ENCODE measurements around the gene SH2D5.
"Not testable (repeated sequence)": the region's sequence is repeated elsewhere in the genome, so short reads cannot be mapped to it uniquely, and the experiment has no call there.

Gene SH2D5

DNA sequence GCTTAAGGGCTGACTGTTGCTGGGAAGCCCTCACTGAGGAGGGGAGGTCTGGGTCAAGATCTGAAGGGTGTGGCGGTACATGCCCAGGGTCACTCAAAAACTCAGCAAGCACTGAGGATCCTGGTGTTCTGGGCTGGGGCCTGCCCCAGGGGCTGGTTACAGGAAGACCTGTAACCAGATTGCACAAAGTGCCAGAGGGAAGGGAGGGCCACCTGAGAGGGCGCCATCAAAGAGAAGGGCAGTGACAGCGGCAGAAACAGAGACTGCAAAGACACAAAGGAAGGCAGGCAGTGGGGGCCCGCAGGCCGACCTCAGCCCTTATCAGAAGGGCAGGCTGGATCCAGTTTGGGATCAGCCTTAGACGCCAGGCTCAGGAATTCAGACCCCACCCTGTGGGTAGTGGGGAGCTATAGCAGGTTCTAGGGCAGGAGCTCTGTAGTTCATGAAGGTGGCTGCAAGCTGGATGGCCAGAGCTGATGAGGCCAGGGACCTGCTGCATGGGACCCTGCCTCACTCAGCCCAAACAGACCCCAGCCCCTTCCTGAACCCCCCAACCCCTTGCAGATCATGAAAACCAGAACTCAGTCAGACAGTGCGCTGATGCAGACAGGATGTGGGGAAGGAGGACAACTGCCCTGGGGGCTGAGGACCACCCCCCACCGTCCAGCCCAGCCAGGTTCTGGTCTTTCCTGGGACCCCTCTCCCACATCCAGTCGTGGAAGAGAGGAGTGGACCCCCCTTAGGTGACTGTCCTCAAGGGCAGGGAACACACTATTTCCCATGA is 3.9 kb downstream of the SH2D5 start:
- in situ Hi-C loops (cut with MboI; ENCODE audit: low sequenced_read_pairs), result no loop called here

DNA sequence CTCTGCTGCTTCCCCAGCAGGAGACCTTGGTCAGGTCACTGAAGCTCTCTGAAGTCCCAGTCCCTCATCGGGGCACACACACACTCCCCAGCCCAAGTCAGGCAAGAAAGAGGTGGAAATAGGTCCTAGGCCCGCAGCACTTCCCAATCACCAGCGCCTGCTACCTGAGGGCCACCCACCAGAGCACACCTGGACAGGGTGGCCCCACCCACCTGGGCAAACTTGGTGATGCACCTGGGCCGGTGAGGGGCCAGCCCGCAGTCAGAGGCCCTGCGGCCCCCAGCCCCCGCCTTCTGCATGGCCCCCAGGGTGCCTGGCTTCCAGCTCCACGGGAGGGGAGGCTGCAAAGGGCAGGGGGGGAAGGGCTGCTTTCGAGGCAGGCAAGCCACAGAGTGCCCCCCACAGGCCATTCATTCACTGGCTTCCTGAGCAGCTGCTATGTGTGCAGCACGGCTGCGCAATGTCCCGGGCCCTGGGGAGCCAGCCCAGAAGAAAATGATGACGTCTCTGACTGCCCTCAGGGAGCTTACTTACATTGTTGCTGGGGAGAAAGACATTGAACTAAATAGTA is 4.7 kb downstream of the SH2D5 start:
- in situ Hi-C loops (cut with MboI; ENCODE audit: low sequenced_read_pairs), result no loop called here

DNA sequence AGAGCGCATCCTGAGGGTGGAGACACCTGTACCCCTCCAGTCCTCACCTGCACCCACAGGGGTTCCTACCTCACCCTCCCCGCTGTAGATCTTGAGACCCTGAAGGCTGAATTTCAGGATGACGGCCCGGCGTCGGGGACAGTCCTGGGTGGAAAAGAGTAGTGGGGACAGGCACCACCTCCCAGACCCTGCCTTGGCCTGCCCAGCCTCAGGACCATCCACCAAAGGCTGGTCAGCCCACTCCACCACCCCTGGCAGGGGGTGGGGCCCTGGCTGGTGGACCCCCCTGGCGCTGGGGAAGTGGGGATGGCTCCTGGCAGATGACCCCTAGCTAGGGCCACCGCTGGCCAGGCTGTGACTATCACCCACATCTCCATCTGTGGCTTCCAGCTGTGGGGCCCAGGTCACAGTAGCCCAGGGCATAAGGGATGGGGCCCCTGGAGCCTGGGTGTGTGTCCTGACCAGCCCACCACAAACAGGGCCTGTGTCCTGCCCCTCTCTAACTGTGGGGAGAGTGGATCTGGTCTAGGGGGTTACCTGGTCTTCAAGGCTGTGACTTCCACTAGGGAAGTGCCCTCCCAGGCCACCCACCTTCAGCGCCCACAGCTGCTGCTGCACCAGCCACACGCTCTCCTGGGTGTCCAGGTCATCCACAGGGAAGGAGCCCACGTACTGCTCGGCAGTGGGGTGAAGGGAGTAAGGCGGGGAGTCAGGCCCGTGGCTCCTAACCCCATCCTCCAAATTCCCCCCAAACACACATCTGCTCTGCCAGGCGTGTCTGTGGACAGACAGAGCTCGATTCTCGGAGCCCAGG is 5.4 kb downstream of the SH2D5 start:
- in situ Hi-C loops (cut with MboI; ENCODE audit: low sequenced_read_pairs), result no loop called here

DNA sequence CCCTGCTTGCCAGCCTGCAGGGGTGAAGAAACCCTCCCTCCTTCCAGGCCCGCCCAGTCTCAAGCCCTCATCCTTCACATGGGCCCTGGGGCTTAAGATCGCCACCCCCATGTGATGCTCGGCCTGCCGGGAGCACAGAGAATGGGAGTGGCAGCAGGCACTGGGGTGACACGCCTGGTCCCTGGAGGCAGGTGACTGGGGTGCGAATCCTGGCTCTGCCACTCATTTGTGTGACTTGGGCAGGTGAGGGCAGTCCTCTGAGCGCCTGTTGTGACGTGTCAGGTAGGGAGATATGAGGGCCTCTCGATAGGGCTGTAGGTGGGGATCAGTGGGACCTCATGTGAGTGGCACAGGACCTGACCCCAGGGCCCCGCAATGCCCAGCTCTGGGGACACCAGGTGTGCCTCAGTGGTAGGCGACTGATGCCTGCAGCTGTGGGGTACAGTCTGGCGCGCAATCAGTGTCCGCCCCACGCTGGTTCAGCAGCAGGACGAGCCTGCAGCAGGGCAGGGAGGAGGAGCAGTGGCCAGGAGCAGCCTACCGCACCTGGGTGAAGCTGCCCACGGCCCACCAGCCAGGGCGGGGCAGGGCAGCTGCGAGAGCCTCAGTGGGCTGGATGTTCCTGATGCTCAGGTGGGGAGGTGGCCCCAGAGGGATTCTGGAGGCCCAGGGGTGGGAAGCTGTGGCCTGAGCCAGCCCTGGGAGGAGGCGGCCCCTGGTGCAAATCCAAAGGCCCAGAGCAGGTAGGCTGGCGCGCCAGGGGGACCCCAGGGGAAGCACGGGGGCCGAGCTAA is 6.2 kb downstream of the SH2D5 start:
- in situ Hi-C loops (cut with MboI; ENCODE audit: low sequenced_read_pairs), result no loop called here

DNA sequence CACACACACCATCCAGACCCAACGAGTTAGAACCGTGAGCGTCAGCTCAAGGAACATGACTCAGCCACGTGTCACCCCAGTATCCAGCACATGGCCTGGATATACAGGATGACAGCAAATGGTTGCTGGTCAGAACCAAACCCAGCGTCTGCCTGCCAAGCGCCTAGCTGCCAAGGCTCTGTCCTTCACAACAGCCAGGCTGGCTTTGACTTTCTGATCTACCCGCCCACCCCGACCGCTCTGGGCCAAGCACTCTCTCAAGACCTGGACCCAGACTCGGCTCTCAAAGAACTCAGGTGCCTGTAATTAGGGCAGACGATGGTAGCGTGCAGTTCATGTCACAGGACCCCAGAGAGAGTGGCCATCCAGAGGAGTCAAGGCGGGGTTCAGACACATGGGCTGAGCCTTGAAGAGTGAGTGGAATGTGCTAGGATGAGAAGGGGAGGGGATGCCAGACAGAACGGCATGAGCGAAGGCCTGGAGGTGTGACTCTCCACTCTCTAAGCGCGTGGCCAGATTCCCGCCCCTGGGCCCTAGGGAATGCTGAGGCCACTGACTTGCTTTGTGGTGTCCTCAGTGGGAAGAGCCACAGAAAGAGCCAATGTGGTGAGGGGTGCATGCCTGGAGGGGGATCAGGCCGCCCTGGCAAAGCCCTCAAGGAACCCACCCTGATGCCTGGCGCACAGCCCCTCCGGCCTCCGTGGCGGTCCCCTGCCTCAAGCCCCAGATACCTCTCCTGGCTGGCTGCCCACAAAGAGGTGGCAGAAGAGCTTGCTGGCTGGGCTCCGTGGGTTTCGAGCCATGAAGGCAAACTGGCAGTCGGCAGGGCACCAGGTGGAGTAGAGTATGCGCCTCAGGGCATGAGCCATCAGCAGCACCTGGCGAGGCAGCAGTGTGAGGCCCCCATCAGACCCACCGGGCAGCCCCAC is 7.0 kb downstream of the SH2D5 start:
- in situ Hi-C loops (cut with MboI; ENCODE audit: low sequenced_read_pairs), result no loop called here

DNA sequence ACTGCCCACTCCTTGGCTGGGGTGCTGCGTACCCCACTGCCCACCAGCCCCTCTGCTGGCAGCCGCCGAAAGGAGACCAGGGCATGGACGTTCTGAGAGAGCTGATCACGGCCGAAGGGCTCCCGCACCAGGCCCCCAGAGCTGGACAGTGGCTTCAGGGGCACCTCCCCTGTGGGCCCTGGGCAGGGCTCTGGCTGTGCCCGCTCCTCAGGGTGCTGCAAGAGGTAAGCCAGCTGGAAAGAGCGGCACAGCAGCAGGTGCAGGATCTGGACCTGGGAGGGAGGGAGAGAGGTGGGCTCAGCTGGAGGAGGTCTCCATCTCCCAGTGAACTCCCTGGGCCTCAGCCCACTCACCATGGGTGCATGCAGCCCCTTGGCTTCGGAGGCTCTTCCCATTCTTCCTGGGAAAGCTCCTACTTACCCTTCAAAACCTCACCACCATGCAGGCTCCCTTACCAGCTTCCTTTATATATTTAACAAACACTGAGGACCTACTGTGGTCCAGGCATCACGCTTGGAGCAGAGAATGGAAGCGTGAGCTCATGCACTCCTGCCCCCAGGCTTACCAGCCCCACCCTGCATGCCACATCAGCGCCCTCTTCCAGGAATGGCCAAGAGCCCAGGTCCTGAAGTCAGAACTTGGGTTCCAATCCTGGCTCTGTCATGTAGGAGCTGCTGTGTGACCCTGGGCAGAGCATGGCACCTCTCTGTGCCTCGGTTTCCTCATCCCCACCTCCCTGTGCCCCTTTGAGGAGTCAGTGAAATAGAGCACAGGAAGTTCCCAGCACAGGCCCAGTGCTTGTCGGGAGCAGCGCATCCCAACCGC is 7.9 kb downstream of the SH2D5 start:
- in situ Hi-C loops (cut with MboI; ENCODE audit: low sequenced_read_pairs), result no loop called here

DNA sequence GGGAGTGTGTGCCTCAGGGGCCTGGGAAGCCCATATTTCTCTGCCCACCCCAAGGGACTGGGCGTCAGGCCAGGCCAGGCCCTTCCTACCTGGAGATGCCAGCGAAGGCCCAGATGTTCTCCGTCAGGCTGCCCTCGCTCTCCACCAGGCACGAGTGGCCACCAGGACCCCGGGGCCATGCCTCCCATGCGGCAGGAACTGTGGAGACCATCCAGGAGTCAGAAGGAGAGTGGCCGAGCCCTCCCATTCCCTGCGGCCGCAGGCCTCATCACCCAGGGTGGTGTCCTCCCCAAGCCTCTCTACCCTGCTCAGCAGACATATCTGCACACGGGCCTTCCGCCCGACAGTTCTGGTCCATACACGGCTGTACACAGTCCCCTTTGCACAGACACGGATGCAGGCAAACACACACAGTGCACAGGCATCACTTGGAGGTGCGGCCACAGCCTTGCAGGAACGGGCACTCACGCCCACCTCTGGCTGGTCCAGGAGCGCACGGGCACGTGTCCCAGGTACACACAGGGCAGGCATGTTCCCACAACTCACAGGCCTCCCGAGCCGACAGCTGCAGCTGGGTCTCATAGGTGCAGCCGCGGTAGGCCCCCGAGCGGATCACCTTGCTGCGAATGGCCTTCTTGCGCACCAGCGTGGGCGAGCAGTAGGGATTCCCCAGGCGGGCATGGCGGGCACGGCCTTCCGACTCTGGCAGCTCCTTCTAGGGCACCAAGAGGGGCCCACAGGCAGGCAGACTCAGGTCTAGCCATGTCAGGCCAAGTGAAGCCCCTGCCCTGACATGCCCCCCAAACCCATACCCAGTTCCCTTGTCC is 8.8 kb downstream of the SH2D5 start:
- in situ Hi-C loops (cut with MboI; ENCODE audit: low sequenced_read_pairs), result no loop called here

DNA sequence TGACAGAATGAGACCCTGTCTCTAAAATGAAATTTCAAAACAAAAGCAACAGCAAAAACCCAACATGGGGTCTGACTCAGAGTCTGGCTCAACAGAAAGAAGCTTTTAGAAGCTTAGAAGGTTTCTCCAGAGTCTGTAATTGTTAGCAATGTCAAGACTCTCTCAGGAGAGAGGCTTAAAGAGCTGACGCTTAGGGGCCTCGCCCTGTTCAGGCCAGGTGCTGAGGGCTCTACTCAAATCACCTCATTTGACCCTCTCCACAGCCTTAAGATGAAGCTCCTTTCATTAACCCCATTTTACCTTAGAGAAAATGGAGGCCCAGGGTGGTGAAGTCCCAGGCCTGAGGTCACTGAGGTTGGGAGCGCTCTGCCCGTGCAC is 9.4 kb downstream of the SH2D5 start:
- in situ Hi-C loops (cut with MboI; ENCODE audit: low sequenced_read_pairs), result no loop called here

DNA sequence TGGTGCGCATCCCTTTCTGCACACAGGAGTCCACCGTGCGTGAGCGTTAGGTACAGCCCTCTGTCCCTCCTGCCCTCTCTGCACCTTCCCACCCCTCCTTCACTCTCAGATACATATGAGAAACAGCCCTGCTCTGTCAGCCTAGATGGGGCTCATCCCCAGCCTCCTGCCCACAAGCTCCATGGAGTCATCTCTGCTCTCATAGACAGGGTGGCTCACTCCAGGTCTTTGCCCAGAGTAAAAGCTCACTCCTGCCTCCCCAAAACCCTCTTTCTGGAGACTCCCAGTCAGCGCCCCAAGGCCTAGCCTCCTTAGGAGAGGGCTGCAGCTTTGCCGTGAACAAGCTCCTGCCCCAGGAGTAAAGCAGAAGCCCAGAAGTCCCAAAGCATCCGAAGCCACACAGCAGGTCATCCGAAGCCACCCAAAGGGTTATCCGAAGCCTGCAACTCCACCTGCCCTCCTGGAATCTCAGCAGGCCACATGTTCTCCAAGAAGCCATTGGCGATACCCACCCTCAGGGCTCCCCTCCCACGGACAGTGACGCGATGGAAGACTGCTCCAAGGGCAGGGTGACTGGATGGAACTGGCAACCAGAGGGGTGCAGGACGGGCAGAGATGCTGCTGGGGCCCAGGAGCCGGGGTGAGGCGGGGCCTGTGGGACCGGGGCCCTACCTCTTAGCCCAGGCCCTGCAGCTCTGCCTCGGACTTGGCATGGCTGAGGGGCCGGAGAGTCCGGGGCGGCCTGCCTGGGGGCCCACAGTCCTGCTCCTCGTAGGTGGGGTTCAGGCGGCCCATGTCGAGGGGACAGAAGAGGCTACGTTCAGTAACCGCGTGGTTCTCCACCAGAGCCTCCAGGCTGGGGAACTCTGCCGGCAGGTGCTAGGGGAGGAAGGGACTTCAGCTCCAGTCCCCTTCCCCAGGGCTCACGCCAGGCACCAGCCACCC is 11.1 kb downstream of the SH2D5 start:
- in situ Hi-C loops (cut with MboI; ENCODE audit: low sequenced_read_pairs), result no loop called here

DNA sequence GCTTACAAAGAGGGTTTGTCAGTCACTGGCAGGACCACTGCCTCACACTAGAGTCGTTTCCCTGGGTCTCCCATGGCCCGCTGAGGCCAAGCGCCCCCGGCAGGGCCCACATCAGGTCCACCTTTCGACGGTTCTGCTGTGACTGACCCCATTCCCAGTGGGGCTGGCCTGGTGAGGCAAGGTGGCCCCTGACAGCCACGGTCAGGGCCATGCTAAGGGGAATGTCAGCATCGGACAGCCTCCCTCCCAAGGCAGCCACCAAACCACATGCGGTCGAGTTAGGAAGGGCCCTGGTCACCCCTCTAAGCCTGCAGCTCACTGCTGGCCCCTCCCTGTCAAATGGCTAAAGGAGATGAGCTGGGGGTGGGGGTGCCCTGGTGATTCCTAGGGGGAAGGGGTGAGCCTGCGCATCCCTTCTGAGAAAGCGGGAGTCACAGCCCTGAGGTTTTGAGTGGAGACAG is 11.8 kb downstream of the SH2D5 start:
- in situ Hi-C loops (cut with MboI; ENCODE audit: low sequenced_read_pairs), result no loop called here

DNA sequence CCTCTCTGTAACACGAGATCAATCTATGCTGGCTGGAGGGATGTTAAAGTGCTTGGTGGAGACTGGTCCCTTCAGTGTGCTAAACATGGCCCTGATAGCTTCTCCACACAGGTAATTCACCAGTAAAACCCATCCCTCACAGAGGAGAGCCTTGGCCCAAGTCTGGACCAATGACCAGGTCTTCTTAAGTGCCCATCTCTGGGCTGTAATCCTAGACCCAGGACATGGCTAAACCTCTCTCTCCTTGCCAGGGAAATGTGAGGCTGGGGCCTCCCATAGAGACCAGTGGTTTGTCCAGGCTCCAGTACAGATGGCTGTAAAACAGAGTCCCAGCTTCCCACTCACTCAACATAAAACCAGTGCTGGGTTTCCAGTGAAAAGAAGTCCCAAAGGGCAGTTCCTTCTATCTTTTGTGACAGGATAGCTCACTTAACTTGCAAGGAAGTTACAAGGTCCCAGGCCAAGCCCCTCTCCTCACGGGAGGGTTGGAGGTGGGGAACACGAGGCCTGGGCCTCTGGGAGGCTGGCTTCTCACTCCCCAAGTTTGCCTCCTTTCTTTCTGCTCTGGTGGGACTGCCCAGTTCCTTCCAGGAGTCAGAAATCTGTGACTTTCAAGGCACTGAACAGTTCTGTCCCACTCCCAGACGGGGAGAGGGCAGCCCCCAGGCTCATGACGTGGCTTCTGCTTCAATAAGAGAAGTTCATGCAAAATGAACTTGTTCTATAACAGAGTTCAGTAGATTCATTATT is 12.5 kb downstream of the SH2D5 start:
- in situ Hi-C loops (cut with MboI; ENCODE audit: low sequenced_read_pairs), result no loop called here

DNA sequence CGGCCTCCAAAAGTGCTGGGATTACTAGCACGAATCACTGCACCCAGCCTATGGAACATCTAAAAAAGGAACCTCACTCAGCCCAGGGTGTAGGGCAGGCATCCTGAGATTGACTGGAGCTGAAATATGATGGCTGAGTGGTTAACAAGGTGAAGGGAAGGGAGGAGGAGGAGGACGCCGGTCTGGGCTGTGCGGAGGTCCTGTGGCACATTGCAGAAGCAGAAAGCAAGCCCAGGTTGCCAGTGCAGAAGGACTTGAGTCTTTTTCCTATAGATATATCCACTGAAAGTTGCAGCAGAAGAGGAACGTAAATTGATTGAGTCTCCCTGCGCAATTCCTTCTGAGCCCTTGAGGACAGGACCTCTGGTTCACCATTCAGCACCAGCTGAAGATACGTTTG is 13.2 kb downstream of the SH2D5 start:
- in situ Hi-C loops (cut with MboI; ENCODE audit: low sequenced_read_pairs), result no loop called here

DNA sequence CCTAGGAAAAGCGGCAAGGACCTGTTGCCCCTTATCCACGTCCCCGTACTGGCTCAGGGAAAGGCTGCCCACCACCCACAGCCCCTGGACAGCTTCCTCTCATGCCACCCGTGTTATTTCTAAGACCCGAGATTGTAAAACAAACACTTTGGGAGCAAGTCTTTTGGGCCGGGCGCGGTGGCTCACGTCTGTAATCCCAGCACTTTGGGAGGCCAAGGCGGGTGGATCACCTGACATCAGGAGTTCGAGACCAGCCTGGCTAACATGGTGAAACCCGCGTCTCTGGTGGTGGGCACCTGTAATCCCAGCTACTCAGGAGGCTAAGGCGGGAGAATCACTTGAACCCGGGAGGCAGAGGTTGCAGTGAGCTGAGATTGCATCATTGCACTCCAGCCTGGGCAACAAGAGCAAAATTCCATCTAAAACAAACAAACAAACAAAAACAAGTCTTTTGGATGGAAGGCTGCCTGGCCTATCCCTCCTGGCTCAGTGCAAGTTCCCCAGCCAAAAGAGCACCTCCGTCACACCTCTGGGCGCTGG is 14.1 kb downstream of the SH2D5 start:
- in situ Hi-C loops (cut with MboI; ENCODE audit: low sequenced_read_pairs), result not testable (repeated sequence)

DNA sequence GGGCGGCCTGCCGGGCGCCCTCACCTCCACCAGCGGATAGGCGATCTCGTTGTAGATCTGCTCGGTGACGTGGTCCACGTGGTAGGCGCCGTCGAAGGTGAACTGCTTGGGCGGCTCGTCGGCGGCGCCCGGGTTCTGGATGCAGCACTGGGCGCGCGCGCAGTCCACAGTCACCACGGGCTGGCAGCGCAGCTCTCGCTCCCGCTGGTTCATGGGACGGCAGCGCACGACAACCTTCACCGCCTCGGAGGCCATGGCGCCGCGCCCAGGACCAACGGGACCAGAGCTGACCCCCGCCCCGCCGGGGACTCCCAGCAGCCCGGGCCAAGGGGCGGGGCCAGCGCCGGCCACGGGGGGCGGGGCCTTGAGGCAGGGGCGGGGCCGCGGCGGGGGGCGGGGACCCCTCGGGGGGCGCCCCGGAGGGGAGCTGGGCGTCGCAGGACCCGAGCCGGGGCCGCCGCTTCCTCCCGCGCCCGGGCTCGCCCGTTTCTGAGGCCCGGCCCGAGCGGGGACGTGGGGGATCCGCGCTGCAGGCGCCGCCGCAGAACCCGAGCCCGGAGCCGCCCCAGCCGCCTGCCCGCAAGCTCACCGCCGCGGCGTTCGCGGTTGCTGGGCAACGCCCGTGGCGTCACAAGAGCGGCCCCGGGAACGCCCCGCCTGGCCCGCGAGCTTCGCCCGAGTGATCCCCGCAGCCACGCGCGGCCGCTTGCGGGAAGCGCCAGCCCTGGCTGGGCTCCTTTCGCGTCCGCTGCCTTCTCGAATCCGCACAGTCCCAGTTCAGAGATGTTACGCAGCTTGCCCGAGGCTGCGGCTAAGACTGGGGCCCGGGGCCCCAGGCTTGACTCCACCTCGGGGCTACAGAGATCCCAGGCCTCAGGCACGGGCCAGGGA is 14.8 kb downstream of the SH2D5 start, which contains the start of gene KIF17:
Gene KIF17, minus strand, starts transcription at position 556 of the 891 bp plus-strand sequence. Its CDS starts 301 bp downstream, at position 255.
- in situ Hi-C loops (cut with MboI; ENCODE audit: low sequenced_read_pairs), result no loop called here

DNA sequence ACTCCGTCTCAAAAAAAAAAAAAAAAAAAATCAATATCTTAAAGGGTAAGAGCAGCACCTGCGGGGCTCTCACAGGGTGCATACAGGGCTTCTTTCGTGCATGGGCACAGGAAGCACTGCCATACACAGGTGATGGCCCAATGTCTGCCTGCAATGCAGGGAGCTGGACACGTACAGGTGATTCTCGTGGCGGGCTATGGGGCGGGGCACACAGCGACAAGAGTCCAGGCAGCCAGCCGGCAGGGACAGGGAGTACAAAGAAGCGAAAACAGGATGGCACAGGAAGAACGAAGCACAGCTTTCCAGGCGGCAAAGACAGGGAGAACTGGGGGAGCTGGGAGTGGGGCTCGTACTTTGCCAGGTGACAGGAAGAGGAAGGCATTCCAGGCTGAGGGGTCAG is 16.3 kb downstream of the SH2D5 start:
- in situ Hi-C loops (cut with MboI; ENCODE audit: low sequenced_read_pairs), result no loop called here
